ELF-1 (cell line): ENCODE data around the gene CKS1B.

Experiments used
- DNase-seq: peaks from one replicate; pipeline ENCODE4 v3.0.0-alpha.2; 2016; ENCODE audit warnings: low read depth, low spot score

The CKS1B gene

DNA sequence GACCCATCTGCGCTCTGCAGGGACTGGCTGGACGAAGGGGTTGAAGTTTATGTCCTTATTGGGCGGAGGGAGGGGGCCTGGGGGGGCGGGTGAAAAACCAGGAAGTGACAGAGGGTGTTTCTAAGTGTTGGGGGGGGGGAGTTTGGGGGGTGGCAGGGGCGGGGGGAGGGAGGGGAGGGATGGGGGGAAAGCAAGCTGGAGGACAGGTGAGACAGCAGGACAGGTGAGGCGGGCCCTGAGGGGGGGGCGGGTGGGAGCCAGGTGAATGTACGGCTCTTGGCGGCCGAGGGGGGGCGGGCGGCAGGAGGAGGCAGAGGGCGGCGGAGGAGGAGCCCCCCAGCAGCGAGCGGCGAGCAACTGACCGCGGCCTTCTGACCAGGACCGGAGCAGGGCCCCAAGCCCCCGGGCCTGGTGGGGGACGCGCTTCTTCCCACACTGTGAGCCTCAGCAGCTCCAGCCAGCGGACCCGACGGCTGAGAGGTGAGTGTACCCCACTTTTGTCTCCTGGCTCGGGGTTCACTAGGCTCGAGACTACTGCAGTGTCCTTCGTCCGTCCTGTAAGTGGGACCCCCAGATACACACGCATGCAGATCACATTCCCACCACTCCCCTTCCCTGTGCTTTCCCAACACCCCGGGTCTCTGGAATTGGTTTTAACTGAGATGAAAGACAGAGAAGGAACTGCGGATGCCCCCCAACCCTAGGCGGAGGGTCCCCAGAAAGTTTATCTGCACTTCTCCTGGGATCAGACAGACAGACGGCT lies 28.2 kb downstream of the CKS1B start, which contains the start of gene ZBTB7B:
TSS of gene ZBTB7B (plus strand) at position 339 of the 763 bp plus-strand sequence. CDS start 11,859 bp downstream, outside the sequence.
- peak; percentile 45 for DNase-seq

- DNase-seq: no peak
Observed at GRCh38 chr1:155003227-155003765, 28.8 kb downstream of the CKS1B start.

DNA sequence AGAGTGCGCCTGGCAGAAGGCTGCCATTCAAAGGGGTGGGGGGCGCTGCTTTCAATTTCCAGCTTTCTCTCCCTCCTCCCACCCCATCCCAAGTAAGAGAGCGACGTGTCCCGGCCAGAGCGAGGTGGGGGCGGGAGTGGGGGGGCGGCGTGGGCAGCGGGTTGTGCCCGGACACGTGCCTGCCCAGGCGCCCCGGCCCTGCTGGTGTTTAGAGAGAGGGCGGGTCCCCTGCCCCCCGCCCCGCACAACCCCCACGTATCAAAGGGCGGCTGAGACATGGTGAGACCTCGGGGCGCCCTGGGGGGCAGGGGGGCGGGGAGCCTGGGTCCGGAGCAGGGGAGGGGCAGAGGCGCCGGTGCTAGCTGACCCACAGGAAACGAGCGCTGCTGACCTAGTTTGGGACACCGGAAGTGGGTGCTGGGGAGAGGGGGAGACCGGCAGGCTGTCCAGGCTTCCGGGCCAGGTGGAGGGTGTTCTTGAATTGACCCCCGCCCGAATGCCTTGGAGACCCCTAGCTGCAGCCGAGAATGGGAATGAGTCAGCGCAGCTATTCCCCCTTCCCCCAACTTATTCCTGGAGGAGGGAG lies 29.4 kb downstream of the CKS1B start:
- DNase-seq: peak; percentile 36

GRCh38 chr1:155004352-155005075 lies 30.0 kb downstream of the CKS1B start:
- DNase-seq: no peak

DNA sequence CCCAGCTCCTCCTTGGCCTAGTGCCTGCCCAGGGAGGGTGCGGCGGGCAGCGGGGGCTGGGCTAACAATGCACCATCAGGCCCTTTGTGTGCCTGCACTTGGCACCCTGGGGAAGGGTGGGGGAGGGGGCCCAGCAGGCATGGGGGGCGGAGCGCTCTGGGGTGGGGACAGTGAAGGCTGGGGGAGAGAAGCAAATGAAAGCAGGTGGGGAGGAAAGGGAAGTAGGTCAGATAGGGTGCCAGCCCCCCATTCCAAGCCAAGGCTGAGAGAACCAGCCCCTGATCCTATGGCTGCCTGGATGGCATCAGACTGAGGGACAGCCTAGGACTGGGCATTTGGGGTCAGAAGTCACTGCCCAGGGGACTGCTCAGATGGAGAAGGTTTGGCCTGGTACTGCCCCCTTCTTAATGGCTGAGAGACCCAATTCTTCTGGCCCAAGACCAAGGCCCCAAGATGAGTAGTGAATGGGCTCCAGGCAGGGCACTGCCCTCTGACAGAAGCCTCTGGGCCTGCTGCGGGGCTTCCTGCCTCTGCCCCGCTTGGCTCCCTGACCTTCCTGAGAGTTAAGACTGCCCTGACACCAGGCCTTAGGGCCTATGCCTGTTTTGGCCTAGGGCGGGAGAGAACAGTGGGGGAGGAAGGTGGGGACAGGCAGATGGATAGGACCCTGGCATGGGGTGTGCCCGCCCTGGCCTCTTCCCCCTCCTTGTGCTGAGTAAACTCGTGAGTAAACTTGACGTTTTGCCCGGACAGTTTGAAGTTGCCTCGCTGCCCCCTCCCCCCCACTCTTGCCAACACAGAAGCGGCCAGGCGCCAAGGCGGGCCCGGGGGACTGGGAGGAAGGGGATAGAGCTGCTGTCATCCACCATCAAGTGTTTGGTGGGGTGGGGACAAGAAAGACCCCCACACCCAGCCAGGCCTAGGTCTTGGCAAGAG lies 30.9 kb downstream of the CKS1B start:
- DNase-seq: no peak

GRCh38 chr1:155006601-155007101 lies 32.2 kb downstream of the CKS1B start:
- DNase-seq: no peak

DNA sequence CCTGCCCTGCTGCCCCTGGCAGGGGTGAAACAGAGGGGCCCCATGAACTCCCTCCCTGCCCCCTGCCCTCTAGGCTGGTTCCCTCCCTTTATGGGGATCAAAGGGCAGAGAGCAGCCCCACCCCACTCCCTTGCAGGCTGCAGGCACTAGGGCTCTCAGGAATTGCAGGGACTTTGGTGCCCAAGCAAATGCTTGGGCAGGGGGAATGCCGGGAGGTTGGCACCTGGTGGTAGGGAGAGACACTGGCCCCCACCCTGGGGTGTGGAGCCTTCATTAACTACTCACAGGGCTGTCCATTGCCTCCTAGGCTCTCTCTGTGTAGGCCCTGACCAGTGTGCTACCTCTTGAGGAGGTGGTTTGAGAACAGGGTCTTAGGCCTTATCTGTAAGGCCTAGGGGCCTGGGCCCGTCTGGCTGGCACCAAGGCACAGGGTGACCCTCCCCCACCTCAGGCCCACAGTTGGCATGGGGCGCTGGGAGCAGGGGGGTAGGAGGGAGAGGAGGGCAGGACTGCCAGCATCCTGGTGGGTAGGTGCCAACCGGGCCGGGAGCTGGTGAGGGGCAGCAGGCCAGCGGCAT lies 32.9 kb downstream of the CKS1B start:
- no peak for DNase-seq

DNA sequence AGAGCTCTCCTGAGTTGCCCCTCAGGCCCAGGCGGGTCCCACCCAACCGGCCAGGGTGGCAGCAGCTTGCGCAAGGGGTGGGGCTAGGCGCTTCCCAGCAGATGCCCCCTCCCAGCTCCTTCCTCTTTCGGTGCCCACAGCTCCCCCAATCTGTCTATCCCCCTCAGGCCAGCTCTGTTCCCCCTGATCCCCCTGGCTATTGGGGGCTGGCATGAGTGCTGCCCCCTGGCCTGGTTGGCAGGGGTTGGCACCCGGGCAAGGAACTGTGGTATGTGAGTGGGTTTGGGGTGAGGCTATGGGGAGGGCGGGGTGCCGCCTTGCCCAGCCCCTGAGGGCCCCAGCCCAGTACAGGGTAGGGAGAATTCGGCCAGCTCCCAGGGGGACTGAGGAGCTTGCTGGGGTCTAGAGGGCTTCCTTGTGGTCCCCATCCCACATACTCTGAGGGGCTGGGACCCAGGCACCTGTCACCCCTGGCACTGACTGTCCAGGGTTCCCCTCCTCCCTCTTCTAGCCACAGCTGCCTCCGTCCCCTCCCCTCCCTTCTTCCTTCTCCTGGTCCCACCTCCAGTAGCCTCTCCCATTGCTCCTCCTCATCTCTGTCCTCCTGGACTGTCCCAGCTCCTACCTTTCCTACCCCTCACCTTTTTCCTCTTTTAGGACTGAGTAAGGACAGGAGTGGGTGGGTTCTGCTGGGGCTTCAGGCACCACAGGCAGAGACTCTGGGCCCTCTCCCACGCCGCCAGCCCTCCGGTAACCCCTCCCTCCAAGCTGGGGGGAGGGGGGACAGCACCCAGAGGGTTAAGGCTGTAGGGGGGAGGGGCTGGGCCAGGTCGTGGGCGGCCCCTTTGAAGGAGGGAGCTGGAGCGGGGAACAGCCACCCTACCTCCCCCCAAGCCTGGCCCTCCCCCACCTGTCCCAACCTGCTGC lies 33.8 kb downstream of the CKS1B start:
- no peak for DNase-seq

DNA sequence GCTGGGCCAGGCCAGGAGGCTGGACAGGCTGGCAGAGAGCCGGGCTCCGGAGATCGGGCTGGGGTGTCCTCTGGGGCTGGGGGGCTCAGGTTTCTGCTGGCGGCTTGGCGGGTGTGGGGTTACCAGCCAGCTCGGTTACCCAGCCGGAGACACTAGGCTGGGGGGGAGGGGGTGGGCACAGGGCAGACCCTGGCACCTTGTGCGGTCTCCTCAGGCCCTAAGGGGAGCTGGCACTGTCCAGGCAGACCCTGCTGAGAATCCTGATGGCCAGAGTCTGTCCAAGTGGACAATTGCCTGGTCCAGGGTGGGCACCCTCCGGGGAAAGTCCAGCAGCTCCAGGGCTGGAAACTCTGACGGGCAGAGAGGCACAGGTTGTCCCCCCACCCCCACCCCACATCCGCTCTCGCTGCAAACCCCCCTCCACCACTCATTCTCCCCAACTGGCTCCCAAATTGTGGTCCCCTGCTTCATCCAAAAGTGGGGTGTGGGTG lies 34.8 kb downstream of the CKS1B start:
- DNase-seq: no peak

- no peak for DNase-seq
Observed at GRCh38 chr1:155009742-155010141, 35.3 kb downstream of the CKS1B start.

DNA sequence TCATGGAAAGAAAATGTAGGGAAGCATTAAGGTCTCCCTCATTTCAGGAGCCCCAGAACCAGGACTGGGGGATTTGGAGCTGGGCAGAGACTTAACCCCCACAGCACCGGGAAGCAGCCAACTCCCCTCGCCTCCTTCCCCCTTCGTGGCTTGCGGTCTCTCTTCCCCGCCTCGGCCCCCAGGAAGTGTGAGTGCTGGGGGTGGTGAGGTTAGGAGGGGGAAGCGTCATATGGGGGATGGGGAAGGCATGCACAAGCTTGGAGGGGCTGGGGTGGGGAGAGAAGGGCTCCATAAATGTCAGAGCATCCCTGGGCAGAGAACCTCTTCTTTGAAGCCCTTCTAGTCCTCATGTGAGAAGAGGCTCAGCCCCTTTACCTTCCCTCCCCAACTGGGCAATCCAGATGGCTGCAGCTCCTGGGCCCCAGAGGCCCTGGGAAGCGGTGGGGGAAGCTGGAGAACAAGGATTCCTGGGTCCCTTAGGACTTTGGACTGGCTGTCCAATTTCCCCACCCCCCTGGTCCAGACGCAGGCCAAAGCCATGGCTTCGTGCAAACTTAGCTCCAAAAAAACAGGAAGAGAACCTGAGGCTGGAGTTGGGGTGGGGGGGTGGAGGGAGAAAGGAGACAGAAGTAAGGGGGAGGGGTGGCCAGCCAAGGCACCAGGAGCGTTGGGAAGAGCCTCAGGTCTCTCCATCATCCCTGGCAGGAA lies 35.9 kb downstream of the CKS1B start:
- DNase-seq: no peak

GRCh38 chr1:155011004-155011416 lies 36.5 kb downstream of the CKS1B start:
- no peak for DNase-seq

- no peak for DNase-seq
Observed at GRCh38 chr1:155011437-155012025, 37.0 kb downstream of the CKS1B start.

DNA sequence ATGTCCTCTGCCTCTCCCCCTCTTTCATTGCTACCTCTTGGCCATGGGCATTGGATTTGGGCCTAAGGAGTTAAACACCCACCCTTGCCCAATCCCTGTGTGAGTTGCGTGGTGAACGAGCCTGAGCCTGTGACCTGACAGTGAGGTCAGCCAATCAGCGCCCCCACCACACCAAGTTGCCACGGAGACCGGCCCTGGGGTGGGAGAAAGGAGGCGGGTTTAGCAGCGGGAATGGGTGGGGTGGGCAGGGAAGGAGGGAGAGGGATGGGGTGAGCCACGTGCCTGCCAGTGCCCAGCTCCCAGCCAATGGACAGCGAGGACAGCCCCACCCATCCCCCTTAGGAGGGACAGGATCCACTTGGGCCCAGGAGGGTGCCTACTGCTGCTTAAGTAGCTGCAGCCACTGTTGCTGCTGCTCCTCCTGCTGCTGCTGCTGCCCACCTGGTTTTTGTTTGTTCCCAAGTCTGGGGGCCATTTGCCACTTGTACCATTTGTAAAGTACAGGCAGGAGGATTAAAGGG lies 37.6 kb downstream of the CKS1B start:
- DNase-seq: peak; percentile 73

DNA sequence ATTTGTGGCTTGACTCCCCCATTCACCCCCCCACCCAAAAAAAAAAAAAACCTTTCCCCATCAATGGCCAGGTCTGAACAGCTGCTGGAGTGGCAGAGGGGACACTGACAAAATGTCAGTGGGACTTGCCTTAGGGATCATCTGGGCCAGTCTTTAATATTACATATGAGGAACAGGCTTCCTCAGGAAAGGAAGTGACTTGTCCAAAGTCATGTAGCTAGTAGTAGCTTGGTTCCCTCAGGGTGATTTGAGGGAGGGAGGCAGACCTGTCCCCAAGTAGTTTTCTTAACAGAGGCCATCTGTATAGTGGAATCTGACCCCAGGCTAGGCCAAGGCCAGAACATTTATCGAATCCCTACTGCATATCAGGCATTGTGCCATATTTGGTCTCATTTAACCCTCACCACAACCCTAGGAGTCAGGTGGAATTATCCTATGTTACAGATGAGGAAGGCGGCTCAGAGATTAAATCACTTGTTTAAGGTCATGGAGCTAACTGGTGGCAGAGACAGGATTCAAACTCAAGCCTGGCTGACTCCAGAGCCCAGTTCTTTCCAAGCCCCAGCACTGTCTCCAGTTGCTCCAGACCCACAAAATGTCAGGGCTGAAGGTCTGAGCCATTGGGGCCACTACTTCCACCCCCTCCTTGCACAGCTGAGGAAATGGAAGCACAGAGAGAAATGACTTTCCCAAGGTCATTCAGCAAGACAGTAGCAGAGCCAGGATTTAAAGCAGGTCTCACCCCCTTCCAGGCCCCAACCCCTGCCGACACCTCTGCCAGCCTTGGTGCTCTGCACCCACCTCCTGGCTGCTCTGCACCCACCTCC lies 38.5 kb downstream of the CKS1B start:
- DNase-seq: no peak

- no peak for DNase-seq
Observed at GRCh38 chr1:155013632-155014031, 39.2 kb downstream of the CKS1B start.
